BJ (cell line): ENCODE measurements around the gene MID2. TPM values are rescaled to one million over a fixed set of nuclear protein-coding genes. Genes with fewer than 3 reads are reported as not detected.

Experiments
- CTCF ChIA-PET: fragments of 350-600 bp; formaldehyde crosslinking; extraction: SDS; loops from one replicate; lab custom pipeline; 2021; ENCODE audit warnings: antibody characterized with exemption, inconsistent platforms; lab: Yijun Ruan, JAX
- POLR2A ChIA-PET: fragments of 300-600 bp; sonication (Branson Sonifier 250); formaldehyde crosslinking; extraction: SDS; loops from one replicate; lab custom pipeline; 2021; ENCODE audit warnings: antibody characterized with exemption; lab: Charles Lee
- DNase-seq: peaks from one replicate; pipeline ENCODE4 v3.0.0-alpha.2; 2011; ENCODE audit warnings: low read depth
- H3K27me3 ChIP-seq: 2 replicates; pipeline ENCODE4 v1.6.0; 2011; ENCODE audit warnings: low read length; ENCODE audit not compliant: control insufficient read depth, insufficient read depth
- H3K36me3 ChIP-seq: 2 replicates; pipeline ENCODE4 v1.5.1; 2011; ENCODE audit warnings: low read length; ENCODE audit not compliant: control insufficient read depth, insufficient read depth
- H3K4me3 ChIP-seq: 2 replicates; pipeline ENCODE4 v1.5.1; 2011; ENCODE audit warnings: low read depth, mild to moderate bottlenecking, control low read depth, low read length
- CTCF ChIP-seq: IDR thresholded peaks from 2 replicates; pipeline ENCODE4 v1.5.1; 2011; ENCODE audit warnings: low read depth, mild to moderate bottlenecking, control low read depth, inconsistent platforms, low read length, moderate library complexity; ENCODE audit not compliant: insufficient read depth
- polyA plus RNA-seq: library from polyadenylated mRNA; depleted of rRNA; stranded (reverse); fragments of >200 nt; gene quantifications from 2 replicates; pipeline ENCODE4 v1.2.3, GENCODE V29; 2011

Gene MID2
- polyA plus RNA-seq, 1 experiment = 12.4 TPM

DNA sequence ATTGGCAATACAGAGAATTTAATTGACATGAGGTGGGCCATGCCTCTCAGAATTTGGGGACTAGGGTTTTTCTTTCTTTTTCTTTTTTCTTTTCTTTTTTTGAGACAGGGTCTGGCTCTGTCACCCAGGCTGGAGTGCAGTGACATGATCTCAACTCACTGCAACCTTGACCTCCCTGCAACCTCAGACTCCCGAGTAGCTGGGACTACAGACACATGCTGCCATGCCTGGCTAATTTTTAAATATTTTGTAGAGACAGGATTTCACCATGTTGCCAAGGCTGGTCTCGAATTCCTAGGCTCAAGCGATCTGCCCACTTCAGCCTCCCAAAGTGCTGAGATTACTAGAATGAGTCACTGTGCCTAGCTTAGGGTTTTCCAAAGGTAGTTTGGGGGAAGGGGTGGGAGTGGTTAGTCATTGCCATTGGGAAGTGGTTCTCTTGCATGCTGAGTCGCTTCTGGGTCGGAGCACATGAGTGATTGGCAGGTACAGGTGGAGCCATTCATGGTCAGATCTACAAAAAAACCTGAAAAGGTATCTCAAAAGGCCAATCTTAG is 54.5 kb downstream of the MID2 start:
- Histone ChIP-seq H3K27me3 (no peaks in the 10 kb centered on the region), H3K4me3 (no peak overlapping the region), H3K36me3 (no peaks in the 10 kb centered on the region)
- no peak for TF ChIP-seq CTCF
- DNase-seq = no peak
- CTCF ChIA-PET = no interaction called here
- POLR2A ChIA-PET = no interaction called here

DNA sequence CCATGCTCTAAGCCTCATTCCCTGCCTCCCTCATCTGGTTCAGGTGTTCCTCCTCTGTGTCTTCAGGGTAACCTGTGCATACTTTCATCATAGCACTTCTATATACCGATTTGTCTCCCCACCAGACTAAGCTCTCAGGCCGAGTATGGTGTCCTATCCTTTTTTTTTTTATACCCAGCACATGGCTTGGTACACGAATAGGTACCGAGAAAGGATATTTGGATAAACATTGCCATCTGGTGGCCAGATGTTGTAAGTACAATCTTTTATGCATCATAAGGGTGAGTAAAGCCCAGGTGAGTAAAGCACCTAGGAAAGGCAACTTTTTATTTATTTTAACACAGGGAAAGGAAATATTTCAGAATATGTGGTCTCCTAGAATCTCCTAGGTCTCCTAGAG is 68.4 kb downstream of the MID2 start:
- ChIA-PET CTCF (interaction anchor here (0.6 to 1.5 kb wide), 7 partner anchors 10 to 1093 kb away, joined by 3 to 8 read pairs (median 3); partner anchors contain the start of gene NCBP2L), POLR2A (no interaction called here)
- TF ChIP-seq CTCF = peak; percentile 29
- Histone ChIP-seq H3K36me3 (no peaks in the 10 kb centered on the region), H3K4me3 (no peak overlapping the region), H3K27me3 (no peaks in the 10 kb centered on the region)
- DNase-seq = no peak

GRCh38 chrX:107902721-107903120 is 77.1 kb downstream of the MID2 start:
- no peak for TF ChIP-seq CTCF
- POLR2A ChIA-PET = no interaction called here
- no peaks in the 10 kb centered on the region for H3K36me3 ChIP-seq
- no peak overlapping the region for H3K4me3 ChIP-seq
- no peaks in the 10 kb centered on the region for H3K27me3 ChIP-seq
- no peak for DNase-seq
- CTCF ChIA-PET = no interaction called here

DNA sequence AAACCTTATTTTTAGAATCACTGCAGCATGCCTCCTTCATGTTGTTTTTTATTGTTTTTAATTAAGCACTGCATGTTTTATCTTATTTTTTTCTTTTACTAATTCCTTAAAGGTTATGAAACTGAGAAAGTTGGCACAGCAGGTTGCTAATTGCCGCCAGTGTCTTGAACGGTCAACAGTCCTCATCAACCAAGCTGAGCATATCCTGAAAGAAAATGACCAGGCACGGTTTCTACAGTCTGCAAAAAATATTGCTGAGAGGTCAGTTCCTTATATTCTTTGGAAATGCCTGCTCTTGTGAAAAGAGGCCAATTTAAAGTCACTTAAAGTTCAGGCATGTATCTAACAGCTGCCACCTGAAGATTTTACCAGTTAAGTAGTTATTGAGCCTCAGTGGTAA is 79.7 kb downstream of the MID2 start:
- H3K36me3 ChIP-seq = no peaks in the 10 kb centered on the region
- ChIA-PET CTCF (no interaction called here), POLR2A (no interaction called here)
- no peak for TF ChIP-seq CTCF
- no peaks in the 10 kb centered on the region for H3K27me3 ChIP-seq
- no peak for DNase-seq
- H3K4me3 ChIP-seq = no peak overlapping the region

- H3K27me3 ChIP-seq = no peaks in the 10 kb centered on the region
- H3K4me3 ChIP-seq = no peak overlapping the region
- no peak for DNase-seq
- ChIA-PET POLR2A (no interaction called here), CTCF (interaction anchor here (0.8 kb wide), 1 partner anchor 10 kb away, joined by 3 read pairs; no protein-coding TSS in a partner anchor)
- H3K36me3 ChIP-seq = no peaks in the 10 kb centered on the region; the same call in 1 of the 2 replicates
- TF ChIP-seq CTCF = no peak
Measured at GRCh38 chrX:107924136-107924746, 98.6 kb downstream of the MID2 start.
